Motor neuron (in vitro differentiated cells): ENCODE results near the gene ZNF784. TPM values are rescaled to one million over a fixed set of nuclear protein-coding genes. Genes with fewer than 3 reads are reported as not detected.

Experiments
- ATAC-seq, 8 experiments: fragments of 200-7000 bp; cut with Tn5 transposase; replicated peaks in 6 of 8; 2 replicates each; pipeline ENCODE4 v1.8.0; 2021; ENCODE audit warnings: mild to moderate bottlenecking in 8 of 8, moderate library complexity in 8 of 8
- H3K27ac ChIP-seq, 2 donors: fragments of 250-450 bp; sonication (Bioruptor Pico); 2 replicates each; pipeline ENCODE4 v1.9.0; 2021; ENCODE audit warnings: antibody characterized with exemption in 2 of 2, mild to moderate bottlenecking in 2 of 2, moderate library complexity in 1 of 2
- H3K4me1 ChIP-seq, 2 donors: fragments of 250-450 bp; sonication (Bioruptor Pico); replicated peaks in 1 of 2; 2 replicates each; pipeline ENCODE4 v1.6.1; 2021; ENCODE audit warnings: antibody characterized with exemption in 2 of 2, mild to moderate bottlenecking in 2 of 2, moderate library complexity in 1 of 2
- H3K4me3 ChIP-seq, 5 donors: fragments of 250-450 bp; sonication (Bioruptor Pico); 2 replicates each; pipeline ENCODE4 v1.9.0; 2021; ENCODE audit warnings: antibody characterized with exemption in 5 of 5, mild to moderate bottlenecking in 5 of 5, moderate library complexity in 4 of 5
- WGBS, 10 experiments: fragments of 450-650 bp; shearing (Covaris generic); methylation state at CpG; one replicate each; pipeline ENCODE4 v1.0.0; 2022; 5-methylcytosine and 5-hydroxymethylcytosine counted together
- in situ Hi-C, 9 experiments: fragments of 400-800 bp; cut with MboI; loops; one replicate each; pipeline ENCODE4 v1.15.0; 2021; ENCODE audit warnings: low sequenced_read_pairs in 9 of 9, low pct_unique_long_range_greater_than_20kb in 2 of 9; ENCODE audit not compliant: unreplicated experiment in 9 of 9
- total RNA-seq, 8 experiments: library from RNA; unstranded; fragments of 300-600 nt; gene quantifications; 2 replicates each; pipeline versions ENCODE4 v1.2.3 to v1.2.4, GENCODE V29; 2022

The ZNF784 gene
- total RNA-seq, 8 experiments from 2014 or later, result 1.6 to 8.2 (median 4.1) TPM

GRCh38 chr19:55645512-55645881 lies 21.1 kb upstream of the ZNF784 start:
- Histone ChIP-seq H3K27ac (no peak overlapping the region), H3K4me1 (peaks cover 20 to 24% of the 10 kb centered on the region in 2 donors), H3K4me3 (no peak overlapping the region)
- in situ Hi-C loops, result loop anchor here in 3 of 9 experiments (25.0 kb wide), 1 partner anchor 508 kb away; the partner anchor contains the start of gene TNNT1 (in 3 of the 3)
- 77 to 100% (median 85%) methylated on average over 1 to 4 of the region's 5 CpGs; no CpG with 5 or more reads in 3 of the 10 experiments for WGBS, 10 experiments
- no peak for ATAC-seq

- H3K4me3 ChIP-seq, result peak overlapping the region in 2 of 5 donors; percentile 81 to 99
- no peak for ATAC-seq
- no peak overlapping the region for H3K27ac ChIP-seq
- peaks cover 24 to 29% of the 10 kb centered on the region in 2 donors for H3K4me1 ChIP-seq
- 78 to 100% (median 94%) methylated on average over 1 to 13 of the region's 28 CpGs; no CpG with 5 or more reads in 6 of the 10 experiments for WGBS, 10 experiments
- in situ Hi-C loops, result loop anchor here in 3 of 9 experiments (25.0 kb wide), 1 partner anchor 508 kb away; the partner anchor contains the start of gene TNNT1 (in 3 of the 3)
Observed at GRCh38 chr19:55644842-55645511, 20.6 kb upstream of the ZNF784 start.

DNA sequence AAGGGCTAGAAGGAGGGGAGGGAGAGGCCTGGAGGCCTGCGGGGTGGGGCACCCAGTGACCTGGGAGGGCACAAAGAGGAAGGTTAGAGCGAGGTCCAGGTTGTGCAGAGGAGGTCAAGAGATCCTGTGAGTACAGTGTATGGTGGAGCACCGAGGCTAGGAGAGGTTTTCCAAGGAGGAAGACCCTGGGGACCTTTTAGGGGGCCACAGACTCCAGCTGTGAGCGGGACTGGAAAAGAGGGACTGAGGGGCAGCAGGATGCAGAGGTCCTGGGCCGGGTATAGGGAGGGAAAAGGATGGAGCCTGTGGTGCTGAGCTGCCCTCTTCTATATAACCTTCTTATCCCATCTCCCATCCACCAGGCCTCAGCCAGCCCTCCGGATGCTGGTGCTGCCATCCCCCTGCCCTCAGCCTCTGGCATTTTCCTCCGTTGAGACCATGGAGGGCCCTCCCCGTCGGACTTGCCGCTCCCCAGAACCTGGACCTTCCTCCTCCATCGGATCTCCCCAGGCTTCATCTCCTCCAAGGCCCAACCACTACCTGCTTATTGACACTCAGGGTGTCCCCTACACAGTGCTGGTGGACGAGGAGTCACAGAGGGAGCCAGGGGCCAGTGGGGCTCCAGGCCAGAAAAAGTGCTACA lies 19.9 kb upstream of the ZNF784 start:
- in situ Hi-C loops, result loop anchor here in 3 of 9 experiments (25.0 kb wide), 1 partner anchor 507 kb away; the partner anchor contains the start of gene TNNT1 (in 3 of the 3)
- H3K4me3 ChIP-seq, result peak overlapping the region; percentile 81 to 99 (median 97)
- peak overlapping the region; percentile 38 to 90 for H3K27ac ChIP-seq
- 17 to 100% (median 78%) methylated on average over 1 to 6 of the region's 12 CpGs; no CpG with 5 or more reads in 3 of the 10 experiments for WGBS, 10 experiments
- H3K4me1 ChIP-seq, result peaks cover 25 to 32% of the 10 kb centered on the region in 2 donors
- ATAC-seq, result no peak

DNA sequence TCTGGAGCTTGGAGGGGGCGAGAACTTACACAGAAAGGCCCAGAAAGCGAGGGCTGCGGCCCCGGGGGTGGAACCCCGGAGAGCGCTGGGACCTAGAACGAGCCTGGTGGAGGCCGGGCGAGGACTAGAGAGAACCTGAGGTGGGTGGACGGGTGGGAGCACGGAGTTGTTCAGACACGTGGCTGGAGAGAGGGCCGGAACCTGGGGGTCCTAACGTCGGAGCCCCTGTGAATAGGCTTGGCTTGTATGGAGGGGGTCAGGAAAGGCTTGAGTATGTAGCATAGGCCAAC lies 19.5 kb upstream of the ZNF784 start:
- no CpG with 5 or more reads among the region's 15 CpGs for WGBS, 10 experiments
- Histone ChIP-seq H3K27ac (peak overlapping the region; percentile 38 to 90), H3K4me1 (peaks cover 21 to 28% of the 10 kb centered on the region in 2 donors), H3K4me3 (peak overlapping the region; percentile 81 to 99 (median 97))
- peak; percentile 0 to 5 (median 0) for ATAC-seq
- in situ Hi-C loops, result loop anchor here in 3 of 9 experiments (25.0 kb wide), 1 partner anchor 507 kb away; the partner anchor contains the start of gene TNNT1 (in 3 of the 3)

DNA sequence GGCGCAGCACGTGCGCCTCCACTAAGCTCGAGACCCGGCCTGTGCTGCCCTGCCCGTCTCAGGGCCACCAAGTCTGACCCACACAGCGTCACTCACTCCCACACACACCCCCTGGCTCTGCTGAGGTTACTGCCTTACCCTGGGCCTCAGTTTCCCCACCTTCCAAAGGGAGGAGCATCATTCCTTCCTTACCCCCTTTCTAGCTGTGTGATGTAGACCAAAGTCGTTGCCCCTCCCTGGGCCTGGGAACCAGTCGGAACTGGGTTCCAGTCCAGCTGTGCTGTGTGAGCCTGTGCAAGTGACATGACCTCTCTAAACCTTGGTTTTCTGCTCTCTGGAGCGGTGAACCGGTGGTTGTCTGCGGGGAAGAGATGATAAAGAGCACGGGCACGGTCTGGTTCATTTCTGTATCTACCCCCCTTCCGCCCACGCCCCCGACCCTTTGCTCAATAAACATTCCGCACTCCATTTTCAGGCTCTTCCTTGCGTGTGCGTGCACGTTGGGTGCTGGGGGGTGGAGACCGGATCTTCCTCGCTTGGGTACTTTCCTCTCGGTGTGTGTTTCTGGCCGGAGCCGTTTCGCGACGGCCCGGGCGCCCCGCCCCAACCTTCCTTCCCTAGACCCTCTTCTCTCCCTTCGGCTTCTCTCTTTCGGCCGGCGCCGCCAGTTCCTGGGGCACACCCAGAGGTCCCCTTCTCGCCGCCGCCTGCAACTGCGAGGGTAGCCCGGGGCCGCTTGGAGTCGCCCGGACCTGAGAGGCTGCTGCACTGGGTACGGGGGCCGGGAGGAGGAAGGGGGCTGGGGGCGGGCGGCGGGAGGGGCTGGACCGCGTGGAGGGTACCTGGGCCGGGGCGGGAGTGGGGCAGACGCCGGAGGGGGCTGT lies 18.9 kb upstream of the ZNF784 start, which contains the start of gene ZNF581:
ZNF581 (plus strand) TSS at position 647 of the 884 bp plus-strand sequence. CDS start 923 bp downstream, outside the sequence.
- H3K27ac ChIP-seq, result peak within 1 kb of the TSS; percentile 38 to 90
- H3K4me1 ChIP-seq, result peaks cover 20 to 28% of the 10 kb centered on the region in 2 donors
- peak; percentile 10 to 44 (median 32) for ATAC-seq
- H3K4me3 ChIP-seq, result peak within 1 kb of the TSS; percentile 81 to 99 (median 97)
- 0 to 12% (median 1%) methylated on average over 2 to 17 of the region's 56 CpGs; no CpG with 5 or more reads in 4 of the 10 experiments for WGBS, 10 experiments
- in situ Hi-C loops, result loop anchor here in 3 of 9 experiments (25.0 kb wide), 1 partner anchor 506 kb away; the partner anchor contains the start of gene TNNT1 (in 3 of the 3)

- in situ Hi-C loops, result loop anchor here in 3 of 9 experiments (25.0 kb wide), 1 partner anchor 505 kb away; the partner anchor contains the start of gene TNNT1 (in 3 of the 3)
- WGBS, 10 experiments, result 0 to 21% (median 0%) methylated on average over 1 to 10 of the region's 65 CpGs; no CpG with 5 or more reads in 5 of the 10 experiments
- peaks cover 20 to 26% of the 10 kb centered on the region in 2 donors for H3K4me1 ChIP-seq
Observed at GRCh38 chr19:55642153-55643002, 18.0 kb upstream of the ZNF784 start.

DNA sequence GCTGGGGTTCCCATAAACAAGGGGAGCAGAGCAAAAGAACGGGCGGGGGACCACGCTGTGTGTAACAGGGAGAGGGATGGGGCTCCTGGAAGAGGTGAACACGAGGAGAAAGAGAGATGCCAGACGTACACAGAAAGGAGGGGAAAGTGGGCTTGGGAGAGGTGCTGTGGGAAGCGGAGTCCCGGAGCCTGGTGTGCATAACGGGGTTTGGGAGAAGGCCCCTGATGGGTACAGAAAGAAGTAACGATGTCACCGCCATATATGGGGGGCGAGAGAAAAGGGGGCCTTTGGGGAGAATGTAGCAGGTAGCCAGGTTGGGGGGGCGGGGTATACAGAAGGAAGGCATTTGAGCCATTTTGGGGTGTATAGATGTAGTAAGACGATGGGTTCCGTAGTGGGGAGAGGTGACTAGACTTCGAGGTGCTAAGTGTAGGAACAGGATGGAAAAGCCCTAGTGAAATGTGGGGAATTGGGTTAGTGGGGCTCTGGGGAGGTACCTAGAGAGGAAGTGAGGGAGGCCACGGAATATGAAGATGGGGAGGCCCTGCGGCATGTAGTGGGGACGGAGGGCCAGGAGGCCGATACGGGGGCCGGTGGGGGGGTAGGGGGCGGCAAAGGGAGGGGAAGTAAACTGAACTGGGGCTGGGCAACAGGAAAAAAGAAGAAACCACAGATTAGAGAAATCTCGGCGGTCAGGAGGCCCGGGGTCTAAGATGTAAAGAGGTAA lies 17.2 kb upstream of the ZNF784 start:
- WGBS, 10 experiments, result 0 to 8% methylated on average over 1 to 4 of the region's 25 CpGs; no CpG with 5 or more reads in 8 of the 10 experiments
- Histone ChIP-seq H3K4me3 (peak overlapping the region; percentile 81 to 99 (median 97)), H3K4me1 (peaks cover 20 to 21% of the 10 kb centered on the region in 2 donors), H3K27ac (peak overlapping the region; percentile 88 to 95)
- in situ Hi-C loops, result loop anchor here in 3 of 9 experiments (25.0 kb wide), 1 partner anchor 504 kb away; the partner anchor contains the start of gene TNNT1 (in 3 of the 3)
- peak; percentile 0 to 13 (median 6) for ATAC-seq

More at GRCh38 chr19:55642153-55643002, 18.0 kb upstream of the ZNF784 start:
- Histone ChIP-seq H3K27ac (peak overlapping the region; percentile 38 to 90), H3K4me3 (peak overlapping the region; percentile 81 to 99 (median 97))
- peak in 5 of 8 experiments; percentile 1 to 15 (median 6) for ATAC-seq

- in situ Hi-C loops, result loop anchor here in 3 of 9 experiments (25.0 kb wide), 1 partner anchor 504 kb away; the partner anchor contains the start of gene TNNT1 (in 3 of the 3)
- ATAC-seq, result peak; percentile 40 to 75 (median 66)
- WGBS, 10 experiments, result 0 to 7% (median 3%) methylated on average over 1 to 5 of the region's 89 CpGs; no CpG with 5 or more reads in 6 of the 10 experiments
- peak within 1 kb of the TSS; percentile 88 to 95 for H3K27ac ChIP-seq
- H3K4me3 ChIP-seq, result peak within 1 kb of the TSS; percentile 81 to 99 (median 97)
- H3K4me1 ChIP-seq, result peaks cover 25 to 27% of the 10 kb centered on the region in 2 donors
Observed at GRCh38 chr19:55640577-55641425, 16.4 kb upstream of the ZNF784 start, which contains the start of gene ZNF580. TSS of gene ZNF580 (plus strand) at chr19:55641002. CDS start at chr19:55642509, 1,507 bp downstream.

GRCh38 chr19:55640043-55640576 lies 15.7 kb upstream of the ZNF784 start:
- in situ Hi-C loops, result loop anchor here in 3 of 9 experiments (25.0 kb wide), 1 partner anchor 503 kb away; the partner anchor contains the start of gene TNNT1 (in 3 of the 3)
- 14 to 86% (median 52%) methylated on average over 1 to 17 of the region's 38 CpGs; no CpG with 5 or more reads in 4 of the 10 experiments for WGBS, 10 experiments
- peak overlapping the region; percentile 81 to 99 (median 97) for H3K4me3 ChIP-seq
- peaks cover 29% of the 10 kb centered on the region in 2 donors for H3K4me1 ChIP-seq
- peak in 5 of 8 experiments; percentile 9 to 34 (median 14) for ATAC-seq
- H3K27ac ChIP-seq, result peak overlapping the region; percentile 88 to 95
